K562 (cell line): Measurements from ENCODE around the gene USP37. TPM values are rescaled to one million over a fixed set of nuclear protein-coding genes. Genes with fewer than 3 reads are reported as not detected.

Source experiments
- BHLHE40 ChIP-seq: IDR thresholded peaks from 2 replicates; pipeline ENCODE4 v1.6.1; 2011; ENCODE audit warnings: low read length, improper control_type of control experiment
- BRCA1 ChIP-seq, 2 experiments: fragments of 450-650 bp in 1 of 2; sonication (generic) in 1 of 2; formaldehyde crosslinking in 1 of 2; IDR thresholded peaks; 2 replicates each; pipeline versions ENCODE4 v1.5.0 to v1.6.1; 2017 to 2020; ENCODE audit warnings: mild to moderate bottlenecking in 1 of 2, missing genetic modification reagents in 1 of 2
- CC2D1A ChIP-seq: fragments of 450-650 bp; IDR thresholded peaks from 2 replicates; pipeline ENCODE4 v1.6.1; 2017; ENCODE audit warnings: mild to moderate bottlenecking
- DACH1 ChIP-seq: fragments of 450-650 bp; IDR thresholded peaks from 2 replicates; pipeline ENCODE4 v1.6.1; 2018; ENCODE audit not compliant: partially characterized antibody
- EZH2 ChIP-seq: IDR thresholded peaks from 2 replicates; pipeline ENCODE4 v1.6.1; 2012; ENCODE audit warnings: low read depth, mild to moderate bottlenecking, inconsistent platforms, low read length, borderline replicate concordance
- HDAC3 ChIP-seq: fragments of 450-650 bp; IDR thresholded peaks from 2 replicates; pipeline ENCODE4 v1.6.1; 2018; ENCODE audit warnings: borderline replicate concordance, mild to moderate bottlenecking, moderate library complexity; ENCODE audit not compliant: partially characterized antibody
- KLF10 ChIP-seq: fragments of 250-450 bp; sonication (Bioruptor Pico); IDR thresholded peaks from 2 replicates; pipeline ENCODE4 v1.6.1; 2021; ENCODE audit warnings: matching md5 sums
- MBD2 ChIP-seq: sonication (generic); IDR thresholded peaks from 2 replicates; pipeline ENCODE4 v1.6.1; 2016; ENCODE audit warnings: low read depth, borderline replicate concordance
- MCM5 ChIP-seq: fragments of 450-650 bp; IDR thresholded peaks from 2 replicates; pipeline ENCODE4 v1.6.1; 2016; ENCODE audit warnings: low read depth
- NCOR1 ChIP-seq: fragments of 450-650 bp; IDR thresholded peaks from 2 replicates; pipeline ENCODE4 v1.6.1; 2016; ENCODE audit warnings: mild to moderate bottlenecking, moderate library complexity
- NFIC ChIP-seq: fragments of 450-650 bp; IDR thresholded peaks from 2 replicates; pipeline ENCODE4 v1.6.1; 2017; ENCODE audit warnings: mild to moderate bottlenecking, inconsistent platforms
- NKRF ChIP-seq: fragments of 450-650 bp; IDR thresholded peaks from 2 replicates; pipeline ENCODE4 v1.6.1; 2016; ENCODE audit warnings: borderline replicate concordance
- PHF8 ChIP-seq: fragments of 200-600 bp; sonication (generic); IDR thresholded peaks from 2 replicates; pipeline ENCODE4 v1.6.1; 2012; ENCODE audit warnings: mixed run types, mild to moderate bottlenecking, inconsistent platforms, low read length, moderate library complexity, borderline replicate concordance
- STAT5B ChIP-seq: fragments of 250-450 bp; sonication (Bioruptor Pico); IDR thresholded peaks from 2 replicates; pipeline ENCODE4 v1.8.0; 2021; ENCODE audit warnings: mild to moderate bottlenecking, inconsistent platforms
- TBL1XR1 ChIP-seq, 2 experiments: IDR thresholded peaks; 2 replicates each; pipeline ENCODE4 v1.6.1; 2012; ENCODE audit warnings: improper control_type of control experiment in 2 of 2, low read length in 2 of 2, mild to moderate bottlenecking in 1 of 2
- ZBTB1 ChIP-seq: sonication (generic); formaldehyde crosslinking; IDR thresholded peaks from 2 replicates; pipeline ENCODE4 v1.8.1; 2023; ENCODE audit warnings: missing genetic modification reagents, low read depth, mild to moderate bottlenecking, borderline replicate concordance
- ZC3H8 ChIP-seq: fragments of 450-650 bp; IDR thresholded peaks from 2 replicates; pipeline ENCODE4 v1.6.1; 2017
- ZNF165 ChIP-seq: fragments of 250-450 bp; sonication (Bioruptor Pico); IDR thresholded peaks from 2 replicates; pipeline ENCODE4 v1.4.0; 2020; ENCODE audit warnings: borderline replicate concordance
- ZNF24 ChIP-seq: fragments of 450-650 bp; IDR thresholded peaks from 2 replicates; pipeline ENCODE4 v1.6.1; 2016
- ZNF695 ChIP-seq: fragments of 450-650 bp; formaldehyde crosslinking; IDR thresholded peaks from 2 replicates; pipeline ENCODE4 v1.4.0; 2020; ENCODE audit warnings: mild to moderate bottlenecking, moderate library complexity
- ZNF707 ChIP-seq: fragments of 250-450 bp; sonication (Bioruptor Pico); conservative IDR thresholded peaks from 2 replicates; pipeline ENCODE4 v1.8.0; 2022; ENCODE audit warnings: inconsistent platforms, mild to moderate bottlenecking, moderate library complexity
- polyA plus RNA-seq, 8 experiments: library from polyadenylated mRNA; depleted of rRNA in 4 of 8; stranded (reverse) in 5 of 8; unstranded in 3 of 8; fragments of >200 nt; fragmentation: Nextera tagmentation in 2 of 8; fragmentation: Illumina TruSeq in 1 of 8; extraction: Ambion mirVana in 2 of 8; extraction: Trizol in 1 of 8; gene quantifications; 2 replicates each; pipeline versions ENCODE4 v1.2.1 to v1.2.3, GENCODE V29; 2011 to 2014; ENCODE audit warnings: inconsistent platforms in 1 of 8, missing spikeins in 1 of 8
- total RNA-seq, 7 experiments: library from RNA; depleted of rRNA in 6 of 7; stranded (reverse); fragments of >200 nt in 6 of 7; fragmentation: Illumina TruSeq in 2 of 7; extraction: Trizol in 2 of 7; gene quantifications; 2 replicates each; pipeline versions ENCODE4 v1.2.1 to v1.2.3, GENCODE V29; 2011 to 2021; ENCODE audit warnings: low replicate concordance in 1 of 7
- TF ChIP-seq, protein P1 (sequence below): sonication (generic); formaldehyde crosslinking; IDR thresholded peaks from 2 replicates; pipeline ENCODE4 v1.5.0; 2020; ENCODE audit warnings: missing genetic modification reagents
- TF ChIP-seq, protein P2 (sequence below): IDR thresholded peaks from 3 replicates; pipeline ENCODE4 v1.6.1; 2011; ENCODE audit warnings: borderline replicate concordance, mild to moderate bottlenecking; ENCODE audit not compliant: insufficient read length, insufficient read depth
- TF ChIP-seq, protein P3 (sequence below): fragments of 450-650 bp; conservative IDR thresholded peaks from 2 replicates; pipeline ENCODE4 v1.6.1; 2016; ENCODE audit warnings: missing genetic modification characterization, low read depth, mild to moderate bottlenecking, control low read depth, missing compliant biosample characterization

Gene USP37
- total and polyA plus RNA-seq, 9 of the 15 experiments (the other 6 are each of a cell fraction or from before 2014, with no cell fraction given), result 2.0 to 14.2 (median 8.5) TPM

- TF ChIP-seq KLF10 (CRISPR knock-in tag) (no peak), CC2D1A (no peak), DACH1 (no peak), TBL1XR1 (IDR thresholded peaks at IDR 0.05; ENCODE audit: low read length in 2 of 2) (0 out of 4 replicates have a peak, but pooled peaks have one; percentile 17 to 34), PHF8 (peak; percentile 66; the same call in 1 of the 2 replicates), BHLHE40 (peak; percentile 85), ZNF24 (no peak), ZNF165 (CRISPR knock-in tag) (no peak), STAT5B (CRISPR knock-in tag) (no peak), NKRF (0 out of 2 replicates have a peak, but pooled peaks have one; percentile 49), HDAC3 (no peak), NFIC (no peak), NCOR1 (no peak), EZH2 (no peak), ZBTB1 (CRISPR knock-in tag) (peak; percentile 70; the same call in 1 of the 2 replicates), MCM5 (no peak), ZC3H8 (no peak), ZNF707 (CRISPR knock-in tag) (no peak), MBD2 (0 out of 2 replicates have a peak, but pooled peaks have one; percentile 31), BRCA1 (IDR thresholded peaks at IDR 0.05) (no peak), BRCA1 (CRISPR knock-in tag; IDR thresholded peaks at IDR 0.05) (no peak), ZNF695 (CRISPR knock-in tag) (no peak)
- TF ChIP-seq, protein P1, sequence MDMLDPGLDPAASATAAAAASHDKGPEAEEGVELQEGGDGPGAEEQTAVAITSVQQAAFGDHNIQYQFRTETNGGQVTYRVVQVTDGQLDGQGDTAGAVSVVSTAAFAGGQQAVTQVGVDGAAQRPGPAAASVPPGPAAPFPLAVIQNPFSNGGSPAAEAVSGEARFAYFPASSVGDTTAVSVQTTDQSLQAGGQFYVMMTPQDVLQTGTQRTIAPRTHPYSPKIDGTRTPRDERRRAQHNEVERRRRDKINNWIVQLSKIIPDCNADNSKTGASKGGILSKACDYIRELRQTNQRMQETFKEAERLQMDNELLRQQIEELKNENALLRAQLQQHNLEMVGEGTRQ (CRISPR knock-in tag), result no peak
- TF ChIP-seq, protein P2, sequence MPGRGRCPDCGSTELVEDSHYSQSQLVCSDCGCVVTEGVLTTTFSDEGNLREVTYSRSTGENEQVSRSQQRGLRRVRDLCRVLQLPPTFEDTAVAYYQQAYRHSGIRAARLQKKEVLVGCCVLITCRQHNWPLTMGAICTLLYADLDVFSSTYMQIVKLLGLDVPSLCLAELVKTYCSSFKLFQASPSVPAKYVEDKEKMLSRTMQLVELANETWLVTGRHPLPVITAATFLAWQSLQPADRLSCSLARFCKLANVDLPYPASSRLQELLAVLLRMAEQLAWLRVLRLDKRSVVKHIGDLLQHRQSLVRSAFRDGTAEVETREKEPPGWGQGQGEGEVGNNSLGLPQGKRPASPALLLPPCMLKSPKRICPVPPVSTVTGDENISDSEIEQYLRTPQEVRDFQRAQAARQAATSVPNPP, result no peak
- TF ChIP-seq, protein P3, sequence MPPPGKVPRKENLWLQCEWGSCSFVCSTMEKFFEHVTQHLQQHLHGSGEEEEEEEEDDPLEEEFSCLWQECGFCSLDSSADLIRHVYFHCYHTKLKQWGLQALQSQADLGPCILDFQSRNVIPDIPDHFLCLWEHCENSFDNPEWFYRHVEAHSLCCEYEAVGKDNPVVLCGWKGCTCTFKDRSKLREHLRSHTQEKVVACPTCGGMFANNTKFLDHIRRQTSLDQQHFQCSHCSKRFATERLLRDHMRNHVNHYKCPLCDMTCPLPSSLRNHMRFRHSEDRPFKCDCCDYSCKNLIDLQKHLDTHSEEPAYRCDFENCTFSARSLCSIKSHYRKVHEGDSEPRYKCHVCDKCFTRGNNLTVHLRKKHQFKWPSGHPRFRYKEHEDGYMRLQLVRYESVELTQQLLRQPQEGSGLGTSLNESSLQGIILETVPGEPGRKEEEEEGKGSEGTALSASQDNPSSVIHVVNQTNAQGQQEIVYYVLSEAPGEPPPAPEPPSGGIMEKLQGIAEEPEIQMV (tag), result no peak
Observed at GRCh38 chr2:218568190-218569037, at the start of gene USP37, which contains the start of gene CNOT9 (continued).
